IPS-18c (cell line): ENCODE results near the gene TMEM233.

Experiments
- H3K4me3 ChIP-seq: 2 replicates; pipeline ENCODE4 v1.7.0; 2013; ENCODE audit warnings: low read depth, mild to moderate bottlenecking, low read length, moderate library complexity; ENCODE audit not compliant: insufficient read depth
- H3K9me3 ChIP-seq: one replicate; pipeline ENCODE4 v1.6.1; 2013; ENCODE audit warnings: mild to moderate bottlenecking, low read length, moderate library complexity; ENCODE audit not compliant: control insufficient read depth, insufficient read depth

Gene TMEM233

GRCh38 chr12:119684711-119685369 lies 91.3 kb downstream of the TMEM233 start:
- no peak overlapping the region for H3K4me3 ChIP-seq
- H3K9me3 ChIP-seq, result no peaks in the 10 kb centered on the region

GRCh38 chr12:119685375-119685774 lies 91.8 kb downstream of the TMEM233 start:
- Histone ChIP-seq H3K4me3 (no peak overlapping the region), H3K9me3 (no peaks in the 10 kb centered on the region)

GRCh38 chr12:119686355-119686754 lies 92.8 kb downstream of the TMEM233 start:
- H3K4me3 ChIP-seq, result no peak overlapping the region
- H3K9me3 ChIP-seq, result no peaks in the 10 kb centered on the region

GRCh38 chr12:119686776-119687175 lies 93.2 kb downstream of the TMEM233 start:
- H3K9me3 ChIP-seq, result no peaks in the 10 kb centered on the region

GRCh38 chr12:119687406-119687805 lies 93.8 kb downstream of the TMEM233 start:
- Histone ChIP-seq H3K4me3 (no peak overlapping the region), H3K9me3 (no peaks in the 10 kb centered on the region)

More at GRCh38 chr12:119686776-119687175, 93.2 kb downstream of the TMEM233 start:
- H3K4me3 ChIP-seq, result no peak overlapping the region

GRCh38 chr12:119687879-119688278 lies 94.3 kb downstream of the TMEM233 start:
- Histone ChIP-seq H3K4me3 (no peak overlapping the region), H3K9me3 (no peaks in the 10 kb centered on the region)

- Histone ChIP-seq H3K9me3 (no peaks in the 10 kb centered on the region), H3K4me3 (no peak overlapping the region)
These were observed 96.4 kb downstream of the TMEM233 start for GRCh38 chr12:119689935-119690500.

GRCh38 chr12:119691202-119691810 lies 97.7 kb downstream of the TMEM233 start:
- Histone ChIP-seq H3K9me3 (no peaks in the 10 kb centered on the region), H3K4me3 (no peak overlapping the region)

GRCh38 chr12:119692410-119692809 lies 98.8 kb downstream of the TMEM233 start:
- Histone ChIP-seq H3K9me3 (no peaks in the 10 kb centered on the region), H3K4me3 (no peak overlapping the region)
